GM13976 (cell line): ENCODE data around the gene ADAMTS13.

ENCODE experiments used
- DNase-seq: peaks from one replicate; pipeline ENCODE4 v3.0.0; 2012; ENCODE audit warnings: low spot score
- in situ Hi-C: fragments of 300-500 bp; cut with MboI; formaldehyde crosslinking; loops from one replicate; pipeline ENCODE4 v1.12.0; 2022; ENCODE audit warnings: low sequenced_read_pairs, mixed read lengths, inconsistent platforms; ENCODE audit not compliant: unreplicated experiment
- TF ChIP-seq, protein P1 (sequence below): IDR thresholded peaks from 2 replicates; pipeline ENCODE4 v1.5.1; 2012; ENCODE audit warnings: borderline replicate concordance, mild to moderate bottlenecking; ENCODE audit not compliant: insufficient read depth; ENCODE audit errors: extremely low read depth, missing control alignments, control extremely low read depth

ADAMTS13 gene

DNA sequence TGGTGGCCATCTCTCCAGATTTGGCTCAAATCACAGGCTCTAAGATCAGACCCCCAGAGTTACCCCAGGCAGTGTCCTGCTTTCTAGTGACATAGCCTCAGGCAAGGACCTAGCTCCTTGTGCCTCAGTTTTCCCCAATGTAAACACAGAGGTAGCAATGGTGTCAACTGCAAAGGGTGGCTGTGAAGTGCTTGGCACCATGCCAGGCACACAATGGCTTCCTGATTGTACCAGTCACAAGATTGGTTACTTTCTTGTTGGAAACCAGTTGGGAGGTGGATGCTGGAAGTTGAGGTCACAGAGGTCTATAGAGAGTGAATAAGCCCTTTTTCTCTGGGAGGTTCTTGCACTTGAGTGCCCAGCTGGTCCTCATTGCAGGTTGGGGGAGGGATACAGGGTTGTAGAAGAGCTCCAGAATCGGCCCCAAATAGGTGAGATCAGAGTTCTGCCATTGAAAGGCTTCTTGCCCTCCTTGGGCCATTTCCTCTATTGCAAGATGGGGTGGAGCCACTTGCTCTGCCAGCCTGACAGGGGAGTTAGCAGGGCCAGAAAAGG lies 43.7 kb upstream of the ADAMTS13 start:
- no peak for DNase-seq
- in situ Hi-C loops, result no loop called here

DNA sequence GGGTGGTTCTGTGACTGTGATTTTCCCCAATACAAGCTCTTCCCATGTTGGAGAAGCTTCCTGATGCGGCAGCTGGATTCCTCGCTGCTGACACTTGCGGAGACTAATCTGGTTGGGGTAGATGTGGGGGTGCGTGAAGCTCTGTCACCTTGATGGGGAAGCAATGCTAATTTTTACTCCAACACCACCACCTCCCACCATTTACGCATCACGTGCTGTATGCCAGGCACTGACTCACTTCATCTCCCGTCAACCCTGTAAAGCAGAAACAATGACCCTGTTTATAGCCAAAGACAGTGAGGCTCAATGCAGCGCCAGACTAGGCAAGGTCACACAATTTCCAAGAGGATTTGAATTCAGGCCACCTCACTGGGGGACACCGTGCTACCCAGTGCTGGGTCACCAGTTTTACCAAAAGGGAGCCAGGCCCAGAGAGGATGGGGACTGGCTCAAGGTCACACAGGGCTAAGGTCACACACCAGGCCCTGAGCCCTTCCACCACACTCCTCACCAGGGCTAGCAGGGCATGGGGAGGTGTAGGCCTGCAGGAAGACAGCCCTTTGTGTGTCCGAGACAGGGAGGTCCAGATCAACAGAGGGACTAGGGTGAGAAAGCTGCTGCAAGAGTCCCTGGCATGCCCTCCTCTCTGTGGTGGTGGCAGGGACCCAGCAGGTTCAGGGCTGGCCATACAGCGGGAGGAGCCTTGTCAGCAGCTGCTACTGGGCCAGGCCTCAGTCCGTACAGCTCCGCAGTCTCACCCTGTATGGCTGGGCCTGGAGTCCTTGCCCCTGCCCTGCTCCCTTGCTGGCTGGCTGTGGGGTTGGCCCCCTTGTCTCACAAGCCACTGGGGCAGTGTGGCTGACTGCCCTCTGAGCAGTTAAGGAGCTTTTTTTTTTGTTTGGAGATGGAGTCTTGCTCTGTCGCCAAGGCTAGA lies 42.7 kb upstream of the ADAMTS13 start:
- TF ChIP-seq, protein P1, sequence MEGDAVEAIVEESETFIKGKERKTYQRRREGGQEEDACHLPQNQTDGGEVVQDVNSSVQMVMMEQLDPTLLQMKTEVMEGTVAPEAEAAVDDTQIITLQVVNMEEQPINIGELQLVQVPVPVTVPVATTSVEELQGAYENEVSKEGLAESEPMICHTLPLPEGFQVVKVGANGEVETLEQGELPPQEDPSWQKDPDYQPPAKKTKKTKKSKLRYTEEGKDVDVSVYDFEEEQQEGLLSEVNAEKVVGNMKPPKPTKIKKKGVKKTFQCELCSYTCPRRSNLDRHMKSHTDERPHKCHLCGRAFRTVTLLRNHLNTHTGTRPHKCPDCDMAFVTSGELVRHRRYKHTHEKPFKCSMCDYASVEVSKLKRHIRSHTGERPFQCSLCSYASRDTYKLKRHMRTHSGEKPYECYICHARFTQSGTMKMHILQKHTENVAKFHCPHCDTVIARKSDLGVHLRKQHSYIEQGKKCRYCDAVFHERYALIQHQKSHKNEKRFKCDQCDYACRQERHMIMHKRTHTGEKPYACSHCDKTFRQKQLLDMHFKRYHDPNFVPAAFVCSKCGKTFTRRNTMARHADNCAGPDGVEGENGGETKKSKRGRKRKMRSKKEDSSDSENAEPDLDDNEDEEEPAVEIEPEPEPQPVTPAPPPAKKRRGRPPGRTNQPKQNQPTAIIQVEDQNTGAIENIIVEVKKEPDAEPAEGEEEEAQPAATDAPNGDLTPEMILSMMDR, result no peak
- in situ Hi-C loops, result no loop called here
- no peak for DNase-seq

More for the DNA sequence above, 43.7 kb upstream of the ADAMTS13 start:
- TF ChIP-seq, protein P1, result no peak

DNA sequence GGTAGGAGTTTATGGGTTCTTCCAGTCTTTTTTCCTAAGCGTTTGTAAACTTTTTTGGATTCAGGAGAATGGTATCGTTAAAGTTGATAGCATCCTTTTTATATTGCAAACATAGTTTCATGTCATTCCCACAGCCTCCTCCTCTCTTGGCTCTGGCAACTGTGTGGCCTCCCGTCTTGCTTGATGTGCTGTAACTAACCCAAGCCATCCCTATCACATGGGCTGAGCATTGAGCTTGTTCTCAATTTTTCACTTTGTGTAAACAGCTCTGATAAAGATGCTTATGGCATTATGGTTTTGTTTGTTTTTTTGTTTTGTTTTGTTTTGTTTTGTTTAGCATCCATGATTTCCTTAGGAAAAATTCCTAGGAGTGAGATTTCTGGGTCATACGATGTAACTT lies 41.4 kb upstream of the ADAMTS13 start:
- DNase-seq, result no peak
- TF ChIP-seq, protein P1, result no peak
- in situ Hi-C loops, result no loop called here

DNA sequence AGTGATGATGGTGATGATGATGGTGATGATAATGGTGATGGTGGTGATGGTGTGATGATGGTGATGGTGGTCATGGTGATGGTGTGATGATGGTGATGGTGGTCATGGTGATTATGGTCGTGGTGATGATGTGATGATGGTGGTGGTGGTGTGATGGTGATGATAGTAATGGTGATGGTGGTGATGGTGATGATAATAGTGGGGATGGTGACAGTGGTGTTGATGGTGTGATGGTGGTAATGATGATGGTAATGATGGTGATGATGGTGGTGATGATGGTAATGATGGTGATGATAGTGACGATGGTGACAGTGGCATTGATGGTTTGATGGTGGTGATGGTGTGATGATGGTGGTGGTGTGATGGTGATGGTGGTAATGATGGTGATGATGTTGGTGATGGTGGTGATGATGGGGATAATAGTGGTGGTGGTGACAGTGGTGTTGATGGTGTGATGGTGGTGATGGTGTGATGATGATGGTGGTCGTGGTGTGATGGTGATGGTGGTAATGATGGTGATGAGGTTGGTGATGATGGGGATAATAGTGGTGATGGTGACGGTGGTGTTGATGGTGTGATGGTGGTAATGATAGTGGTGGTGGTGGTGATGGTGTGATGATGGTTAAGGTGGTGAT lies 39.5 kb upstream of the ADAMTS13 start:
- no peak for DNase-seq

DNA sequence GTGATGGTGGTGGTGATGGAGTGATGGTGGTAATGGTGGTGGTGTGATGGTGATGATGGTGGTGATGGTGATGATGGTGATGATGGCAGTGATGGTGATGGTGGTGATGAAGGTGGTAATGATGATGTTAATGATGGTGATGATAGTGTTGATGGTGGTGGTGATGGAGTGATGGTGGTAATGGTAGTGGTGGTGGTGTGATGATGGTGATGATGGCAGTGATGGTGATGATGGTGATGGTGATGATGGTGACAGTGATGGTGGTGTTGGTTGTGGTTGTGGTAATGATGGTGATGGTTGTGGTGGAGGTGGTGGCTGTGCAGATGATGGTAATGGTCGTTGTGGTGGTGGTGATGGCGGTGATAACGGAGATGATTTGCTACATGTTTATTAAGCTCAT lies 38.7 kb upstream of the ADAMTS13 start:
- DNase-seq, result no peak
- in situ Hi-C loops, result no loop called here
- TF ChIP-seq, protein P1, result no peak

More for the DNA sequence above, 39.5 kb upstream of the ADAMTS13 start:
- in situ Hi-C loops, result no loop called here
- TF ChIP-seq, protein P1, result no peak

DNA sequence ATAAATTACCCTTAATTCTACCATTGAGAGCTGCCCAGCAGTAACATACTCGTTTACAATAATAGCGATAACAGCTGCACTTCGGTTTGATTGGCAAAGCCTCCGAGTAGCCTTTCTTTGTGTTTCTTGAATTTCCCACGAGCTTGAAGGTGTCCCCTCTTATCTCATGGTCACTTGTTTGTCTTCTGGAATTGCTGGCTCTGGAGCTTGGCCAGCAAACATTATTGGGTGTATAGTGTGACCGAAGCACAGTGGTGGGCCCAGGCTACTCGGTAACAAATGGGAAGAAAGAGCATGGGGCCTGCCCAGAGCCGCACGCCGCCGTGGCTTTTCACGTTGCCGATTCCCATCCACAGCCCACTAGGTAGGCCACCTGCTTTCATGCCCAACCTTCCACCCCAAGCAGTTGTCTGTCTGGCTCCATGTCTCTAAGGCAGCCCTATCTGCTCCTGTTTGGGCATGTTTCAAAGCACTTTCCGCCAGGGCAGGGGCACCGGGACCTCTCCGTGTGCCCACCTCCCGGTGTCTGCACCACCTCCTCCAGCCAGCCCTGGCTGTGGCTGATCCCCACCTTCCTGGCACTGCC lies 37.3 kb upstream of the ADAMTS13 start:
- in situ Hi-C loops, result no loop called here
- TF ChIP-seq, protein P1, result no peak
- DNase-seq, result no peak
